ENCODE results near the gene SUFU.

Gene SUFU

DNA sequence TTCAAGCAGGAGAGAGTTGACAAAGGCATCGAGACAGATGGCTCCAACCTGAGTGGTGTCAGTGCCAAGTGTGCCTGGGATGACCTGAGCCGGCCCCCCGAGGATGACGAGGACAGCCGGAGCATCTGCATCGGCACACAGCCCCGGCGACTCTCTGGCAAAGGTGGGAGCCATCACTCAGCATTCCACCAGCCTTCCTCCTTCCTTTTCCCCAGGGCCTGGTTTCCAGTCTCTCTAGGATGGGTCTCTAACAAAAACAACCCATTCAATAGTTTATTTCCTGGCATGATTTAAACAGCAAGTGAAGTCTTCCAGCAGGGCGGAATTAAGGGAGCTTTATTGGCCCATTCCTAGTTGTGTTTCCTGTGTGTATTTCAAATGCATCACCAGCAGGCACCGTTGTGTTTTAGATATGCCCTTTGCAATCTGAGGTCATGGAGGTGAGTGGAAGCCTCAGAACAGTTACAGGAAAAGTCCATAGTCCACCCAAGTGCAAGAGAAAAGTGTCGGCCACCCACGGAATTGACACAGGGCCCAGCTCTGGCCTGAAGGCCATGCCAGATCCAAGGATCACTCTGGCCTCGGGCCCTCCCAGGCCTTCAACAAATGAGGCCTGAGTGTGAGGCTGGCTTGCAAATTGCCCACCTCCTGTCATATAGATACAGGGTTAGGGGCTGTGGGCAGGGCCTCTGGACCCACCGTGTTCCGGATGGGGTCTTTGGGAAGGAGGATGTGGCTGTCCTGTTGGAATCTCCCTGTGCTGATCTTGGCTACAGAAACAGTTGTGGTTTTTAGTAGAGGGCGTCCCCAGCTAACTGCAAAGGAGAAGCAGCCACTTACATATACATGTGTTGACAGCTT, 93.6 kb downstream of the SUFU start:
- no peak for DNase-seq (ENCODE audit: low read depth in 2 of 2)

DNA sequence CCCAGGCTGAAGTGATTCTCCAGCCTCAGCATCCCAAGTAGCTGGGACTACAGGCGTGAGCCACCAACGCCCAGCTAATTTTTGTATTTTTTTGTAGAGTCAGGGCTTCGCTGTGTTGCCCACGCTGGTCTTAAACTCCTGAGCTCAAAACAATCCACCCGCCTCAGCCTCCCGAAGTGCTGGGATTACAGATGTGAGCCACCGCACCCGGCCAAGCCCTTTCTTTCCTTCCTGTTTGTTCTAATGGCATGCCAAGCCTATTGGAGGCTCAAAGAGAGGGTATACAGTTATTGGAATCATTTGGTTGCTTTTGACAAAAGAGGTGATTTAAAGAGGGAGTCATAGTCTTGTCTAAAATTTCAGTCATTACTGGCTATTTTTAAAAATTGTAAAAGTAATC, 94.5 kb downstream of the SUFU start:
- no peak for DNase-seq (ENCODE audit: low read depth in 2 of 2)

GRCh38 chr10:102599565-102600327, 96.0 kb downstream of the SUFU start:
- no peak for DNase-seq (ENCODE audit: low read depth in 2 of 2)

DNA sequence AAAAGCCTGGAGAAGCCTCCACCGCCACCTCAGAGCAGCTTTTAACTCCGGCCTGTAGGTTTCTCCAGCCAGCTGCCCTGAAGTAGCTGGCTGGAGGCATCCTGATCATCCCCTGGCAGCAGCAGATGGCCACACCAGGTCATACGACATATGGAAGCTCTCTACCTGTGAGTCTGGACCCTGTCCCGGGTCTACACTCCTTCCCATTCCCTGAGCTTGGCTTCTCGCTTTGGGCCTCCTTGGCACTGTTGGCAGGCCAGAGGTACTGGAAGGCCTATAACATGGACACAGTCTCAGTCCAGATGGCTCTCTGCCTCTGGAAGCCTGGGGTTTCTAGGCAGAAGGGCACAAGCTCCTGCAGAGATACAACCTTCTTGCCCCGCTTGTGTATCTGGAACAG, 97.0 kb downstream of the SUFU start:
- no peak for DNase-seq (ENCODE audit: low read depth in 2 of 2)

GRCh38 chr10:102601639-102602038, 97.9 kb downstream of the SUFU start:
- DNase-seq (ENCODE audit: low read depth in 2 of 2), result no peak

GRCh38 chr10:102602272-102603045, 98.7 kb downstream of the SUFU start:
- no peak for DNase-seq (ENCODE audit: low read depth in 2 of 2)

- no peak for DNase-seq (ENCODE audit: low read depth in 2 of 2)
These were observed 100.2 kb downstream of the SUFU start for GRCh38 chr10:102603946-102604345.

DNA sequence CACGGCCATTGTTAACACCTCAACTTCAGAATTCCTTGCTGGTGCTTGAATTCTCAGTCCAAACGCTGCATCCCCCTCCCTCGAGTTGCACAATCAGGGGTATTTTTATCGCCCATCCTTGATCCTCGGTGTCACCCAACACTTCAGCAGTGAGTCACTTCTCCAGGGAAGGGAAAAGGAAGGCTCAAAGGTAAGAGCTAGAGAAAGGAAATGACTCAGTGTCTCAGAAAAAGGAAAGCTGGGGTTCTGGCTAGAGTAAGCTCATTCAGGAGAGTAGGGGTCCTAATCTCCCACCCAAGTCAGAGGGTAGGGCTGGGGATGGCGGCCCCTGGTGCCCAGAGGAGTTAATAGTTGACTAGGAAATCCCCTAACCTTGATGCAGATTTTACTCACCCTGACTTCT, 100.7 kb downstream of the SUFU start:
- DNase-seq (ENCODE audit: low read depth in 2 of 2), result no peak

DNA sequence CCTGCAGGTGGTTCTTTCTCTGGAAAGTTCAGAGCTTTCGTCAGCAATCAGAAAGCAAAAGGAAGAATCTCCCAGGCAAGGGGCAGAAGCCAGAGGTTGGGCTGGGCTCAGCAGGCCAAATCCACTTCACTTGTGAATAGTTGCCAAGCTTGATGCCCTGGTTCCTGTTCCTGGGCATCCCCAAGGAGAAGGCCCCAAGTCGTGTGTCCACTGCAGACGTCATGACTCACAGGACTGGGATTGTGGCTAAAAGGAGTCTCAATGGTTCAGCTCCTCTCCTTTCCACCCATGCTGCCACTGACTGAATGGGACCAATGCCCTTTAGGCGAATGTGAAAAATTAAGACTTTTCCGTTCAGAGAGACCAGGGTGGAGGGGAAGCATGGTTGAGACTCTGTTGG, 101.9 kb downstream of the SUFU start:
- DNase-seq (ENCODE audit: low read depth in 2 of 2), result no peak

DNA sequence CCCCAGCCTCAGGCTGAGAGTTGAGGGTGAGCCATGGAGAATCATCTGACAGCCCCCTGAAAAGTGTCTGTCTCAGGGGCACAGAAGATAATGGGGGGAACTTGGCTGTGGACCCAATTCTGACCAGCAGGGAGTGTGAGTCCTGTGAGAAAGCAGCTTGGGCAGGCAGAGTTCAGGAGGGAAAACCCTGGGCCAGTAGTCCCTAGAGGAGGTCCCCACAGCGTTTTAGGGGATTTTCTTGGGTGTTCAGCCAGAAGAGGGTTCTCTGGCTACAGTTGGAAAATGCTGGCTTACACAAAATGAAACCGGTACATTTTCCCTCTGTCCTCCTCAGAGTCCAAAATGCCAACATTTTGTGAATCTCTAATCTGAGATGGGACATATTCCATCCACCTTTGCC, 104.7 kb downstream of the SUFU start:
- no peak for DNase-seq (ENCODE audit: low read depth in 2 of 2)

- DNase-seq (ENCODE audit: low read depth in 2 of 2), result no peak
These were observed 106.7 kb downstream of the SUFU start for GRCh38 chr10:102610441-102610887.

DNA sequence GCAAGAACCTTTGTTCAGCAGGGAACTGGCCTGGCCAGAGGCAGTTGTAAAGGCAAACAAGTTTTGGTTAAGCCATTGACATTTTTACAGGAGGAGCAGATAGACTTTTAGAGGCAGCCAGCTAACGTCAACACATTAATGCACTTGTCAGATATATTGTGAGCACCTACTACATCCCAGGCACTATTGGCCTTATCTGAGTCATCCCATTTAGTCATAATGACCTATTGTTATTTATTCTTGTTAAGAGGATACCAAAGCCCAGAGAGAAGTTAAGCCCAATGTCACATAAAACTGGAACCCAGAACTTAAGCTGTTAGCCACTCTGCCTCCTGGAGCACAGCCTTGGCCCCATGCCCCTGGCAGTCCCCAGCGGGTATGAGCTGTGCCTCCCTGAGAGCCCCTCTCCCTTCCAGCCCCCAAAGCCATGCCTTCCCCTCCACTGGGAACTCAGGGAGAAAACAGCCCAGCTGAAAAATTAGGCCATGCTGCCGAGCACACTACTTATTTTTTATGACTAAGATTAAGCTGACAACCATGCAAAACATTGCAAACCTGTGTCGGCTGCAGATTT, 107.8 kb downstream of the SUFU start:
- no peak for DNase-seq (ENCODE audit: low read depth in 2 of 2)

DNA sequence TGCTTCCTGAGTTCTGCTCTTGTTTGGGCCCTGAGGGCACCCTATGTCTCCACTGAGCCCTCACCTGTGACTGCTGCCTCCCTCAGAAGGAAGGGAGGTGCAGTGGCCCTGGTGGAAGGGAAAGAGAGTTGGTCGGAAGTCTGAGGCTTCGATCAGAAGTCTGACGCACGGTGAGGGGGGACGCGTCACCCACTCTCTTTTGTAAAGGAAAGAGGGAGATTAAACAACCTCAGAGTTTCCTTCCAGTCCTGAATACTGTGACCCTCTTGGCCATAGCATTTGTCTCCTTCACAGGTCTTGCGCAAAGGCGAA, 109.1 kb downstream of the SUFU start:
- DNase-seq (ENCODE audit: low read depth in 2 of 2), result peak in 1 of 2 experiments; percentile 28

DNA sequence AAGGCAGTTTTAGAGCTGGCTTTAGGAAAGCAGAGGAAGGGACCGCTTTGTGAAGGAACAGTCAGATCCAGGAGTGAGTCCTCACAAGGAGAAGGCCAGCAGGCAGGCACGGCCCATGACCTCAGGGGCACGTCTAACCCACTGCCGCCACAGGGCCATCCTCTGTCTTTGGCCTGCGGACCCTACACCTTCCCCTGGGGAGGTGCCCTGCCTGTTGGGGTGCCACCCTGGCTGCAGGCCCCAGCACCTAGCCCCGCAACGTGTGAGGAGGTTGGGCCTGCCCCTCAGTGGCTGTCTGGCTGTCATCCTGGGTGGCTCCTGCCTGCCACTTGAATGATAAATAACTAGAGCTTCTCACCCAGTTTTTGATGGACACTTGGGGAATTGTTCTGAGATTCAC, 109.5 kb downstream of the SUFU start:
- DNase-seq (ENCODE audit: low read depth in 2 of 2), result no peak

DNA sequence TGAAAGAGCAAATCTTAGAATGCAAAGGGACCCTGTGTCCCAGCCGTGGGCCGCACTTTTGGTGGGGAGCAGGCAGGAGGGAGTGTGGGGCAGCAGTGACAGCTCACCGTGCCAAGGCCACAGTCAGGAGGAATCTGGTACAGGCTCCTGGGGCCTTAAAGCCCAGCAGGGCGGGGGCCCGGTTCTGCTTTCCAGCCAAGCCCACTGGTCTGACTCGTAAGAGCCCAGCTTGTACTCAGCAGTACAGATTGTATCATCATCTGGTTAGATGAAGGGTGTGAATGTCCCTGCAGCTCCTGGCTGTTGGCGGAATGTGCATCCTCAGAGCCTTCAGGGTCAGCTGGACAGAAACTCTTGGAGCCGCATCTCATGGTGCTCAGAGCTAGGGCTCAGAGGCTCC, 110.0 kb downstream of the SUFU start:
- no peak for DNase-seq (ENCODE audit: low read depth in 2 of 2)

GRCh38 chr10:102614888-102615287, 111.1 kb downstream of the SUFU start:
- no peak for DNase-seq (ENCODE audit: low read depth in 2 of 2)

GRCh38 chr10:102615361-102615760, 111.6 kb downstream of the SUFU start:
- DNase-seq (ENCODE audit: low read depth in 2 of 2), result no peak

DNA sequence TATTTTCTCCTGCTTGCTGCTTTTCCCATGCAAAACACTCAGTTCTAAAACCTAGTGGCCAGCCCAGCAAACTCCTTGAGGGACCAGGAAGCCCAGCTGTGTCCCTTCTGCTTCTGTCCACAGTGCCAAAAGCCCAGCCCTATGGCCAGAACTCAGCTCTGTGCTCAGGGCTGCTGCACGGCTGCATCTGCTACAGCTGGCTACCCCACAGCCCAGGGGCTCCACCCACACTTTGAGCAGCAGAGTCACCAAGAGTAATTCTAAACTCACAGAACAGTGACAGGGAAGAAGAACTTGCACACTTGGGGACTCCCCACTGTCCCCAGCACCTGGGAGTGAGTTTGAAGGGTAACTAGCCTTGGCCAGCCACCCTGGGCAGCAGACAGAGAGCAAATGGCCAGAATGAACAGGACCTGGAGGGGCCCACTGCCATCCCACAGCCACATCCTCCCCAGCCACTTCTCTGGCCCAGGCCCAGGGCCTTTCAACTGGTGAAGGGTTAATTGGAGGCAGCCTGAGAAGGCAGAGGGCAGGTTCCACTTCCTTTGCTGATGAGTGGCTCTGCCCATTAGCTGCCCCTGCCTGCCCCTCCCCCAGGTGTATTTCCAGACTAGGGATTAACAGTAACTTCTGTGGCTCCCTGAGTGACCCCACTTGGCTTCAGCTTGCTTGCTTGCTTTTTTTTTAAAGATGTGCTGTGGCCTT, 112.4 kb downstream of the SUFU start:
- no peak for DNase-seq (ENCODE audit: low read depth in 2 of 2)

DNA sequence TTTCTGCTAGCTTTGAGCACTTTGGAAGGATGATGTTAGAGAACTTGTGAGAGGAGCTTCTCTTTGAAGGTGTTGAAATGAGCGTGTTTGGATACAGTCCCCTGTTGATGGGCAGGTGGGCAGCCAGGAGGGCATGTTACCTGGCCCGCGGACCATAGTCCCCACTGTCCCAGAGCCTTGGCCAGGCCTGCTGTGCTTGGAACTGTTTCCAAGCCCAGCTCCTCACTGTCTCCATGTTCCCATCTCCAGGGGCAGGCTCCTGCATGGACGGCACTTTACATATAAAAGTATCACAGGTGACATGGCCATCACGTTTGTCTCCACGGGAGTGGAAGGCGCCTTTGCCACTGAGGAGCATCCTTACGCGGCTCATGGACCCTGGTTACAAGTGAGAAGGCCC, 113.3 kb downstream of the SUFU start:
- DNase-seq (ENCODE audit: low read depth in 2 of 2), result no peak

DNA sequence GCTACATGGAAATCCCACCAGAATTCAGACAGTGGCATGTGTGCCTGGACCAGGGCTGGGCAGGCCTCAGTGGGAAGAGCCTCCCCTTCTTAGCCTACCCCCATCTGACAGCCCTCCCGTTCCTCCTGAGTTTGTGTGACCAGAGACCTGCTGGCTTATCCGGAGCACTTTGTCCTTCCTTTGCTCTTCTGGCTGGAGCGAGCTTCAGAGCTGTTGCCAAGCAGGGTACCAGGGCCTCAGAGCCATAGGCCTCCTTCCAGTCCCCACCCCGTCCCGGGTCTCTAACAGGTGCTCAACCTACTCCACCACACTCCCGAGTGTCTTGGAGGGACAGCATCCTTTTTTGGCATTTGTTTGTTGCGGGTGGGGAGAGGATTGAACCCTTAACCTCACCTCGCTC, 114.0 kb downstream of the SUFU start:
- no peak for DNase-seq (ENCODE audit: low read depth in 2 of 2)

- DNase-seq (ENCODE audit: low read depth in 2 of 2), result no peak
These were observed 115.7 kb downstream of the SUFU start for GRCh38 chr10:102619281-102619981.
